ENCODE measurements around the gene CST9.
A peak's percentile ranks its signal among the peaks of the same experiment; 100 is the strongest.

CST9 gene

GRCh38 chr20:23605867-23606651 is at the start of gene CST9:
TSS of gene CST9 (minus strand) at chr20:23605917. CDS start at chr20:23605864, 53 bp downstream.
- H3K4me3 ChIP-seq (ENCODE audit: low read depth in 1 of 2, low read length in 2 of 2) = no peak within 1 kb of the TSS
- H3K27me3 ChIP-seq (ENCODE audit: control insufficient read depth in 1 of 2, insufficient read depth in 2 of 2, low read length in 2 of 2) = no peaks in the 10 kb centered on the region
- H3K4me1 ChIP-seq (ENCODE audit: insufficient read depth, low read length) = no peaks in the 10 kb centered on the region
- no peaks in the 10 kb centered on the region for H3K36me3 ChIP-seq (ENCODE audit: insufficient read depth, low read length)
- H3K27ac ChIP-seq (ENCODE audit: low read depth, low read length) = no peak within 1 kb of the TSS
- no peaks in the 10 kb centered on the region for H3K9me3 ChIP-seq (ENCODE audit: low read length)
- H3K9ac ChIP-seq (ENCODE audit: low read length) = no peak within 1 kb of the TSS

GRCh38 chr20:23654717-23655116 is 49.0 kb upstream of the CST9 start:
- no peak overlapping the region for H3K9ac ChIP-seq (ENCODE audit: low read length)

GRCh38 chr20:23654000-23654399 is 48.3 kb upstream of the CST9 start:
- Histone ChIP-seq H3K27me3 (ENCODE audit: control insufficient read depth in 1 of 2, insufficient read depth in 2 of 2, low read length in 2 of 2) (no peaks in the 10 kb centered on the region), H3K4me1 (ENCODE audit: insufficient read depth, low read length) (peaks cover 21% of the 10 kb centered on the region), H3K36me3 (ENCODE audit: insufficient read depth, low read length) (no peaks in the 10 kb centered on the region), H3K27ac (ENCODE audit: low read depth, low read length) (no peak overlapping the region), H3K9me3 (ENCODE audit: low read length) (no peaks in the 10 kb centered on the region), H3K4me3 (ENCODE audit: low read depth in 1 of 2, low read length in 2 of 2) (no peak overlapping the region), H3K9ac (ENCODE audit: low read length) (no peak overlapping the region)

More at GRCh38 chr20:23654717-23655116, 49.0 kb upstream of the CST9 start:
- no peaks in the 10 kb centered on the region for H3K9me3 ChIP-seq (ENCODE audit: low read length)
- H3K36me3 ChIP-seq (ENCODE audit: insufficient read depth, low read length) = no peaks in the 10 kb centered on the region
- H3K4me3 ChIP-seq (ENCODE audit: low read depth in 1 of 2, low read length in 2 of 2) = no peak overlapping the region
- H3K27me3 ChIP-seq (ENCODE audit: control insufficient read depth in 1 of 2, insufficient read depth in 2 of 2, low read length in 2 of 2) = no peaks in the 10 kb centered on the region
- H3K27ac ChIP-seq (ENCODE audit: low read depth, low read length) = peak overlapping the region; percentile 7
- H3K4me1 ChIP-seq (ENCODE audit: insufficient read depth, low read length) = peaks cover 21% of the 10 kb centered on the region

- H3K9me3 ChIP-seq (ENCODE audit: low read length) = no peaks in the 10 kb centered on the region
- no peaks in the 10 kb centered on the region for H3K27me3 ChIP-seq (ENCODE audit: control insufficient read depth in 1 of 2, insufficient read depth in 2 of 2, low read length in 2 of 2)
- no peak overlapping the region for H3K27ac ChIP-seq (ENCODE audit: low read depth, low read length)
- no peak overlapping the region for H3K4me3 ChIP-seq (ENCODE audit: low read depth in 1 of 2, low read length in 2 of 2)
- H3K36me3 ChIP-seq (ENCODE audit: insufficient read depth, low read length) = no peaks in the 10 kb centered on the region
- peaks cover 21% of the 10 kb centered on the region for H3K4me1 ChIP-seq (ENCODE audit: insufficient read depth, low read length)
- H3K9ac ChIP-seq (ENCODE audit: low read length) = no peak overlapping the region
These were observed 47.8 kb upstream of the CST9 start for GRCh38 chr20:23653400-23653938.

- H3K9me3 ChIP-seq (ENCODE audit: low read length) = no peaks in the 10 kb centered on the region
- no peak overlapping the region for H3K27ac ChIP-seq (ENCODE audit: low read depth, low read length)
- no peak overlapping the region for H3K4me3 ChIP-seq (ENCODE audit: low read depth in 1 of 2, low read length in 2 of 2)
- no peaks in the 10 kb centered on the region for H3K27me3 ChIP-seq (ENCODE audit: control insufficient read depth in 1 of 2, insufficient read depth in 2 of 2, low read length in 2 of 2)
- H3K4me1 ChIP-seq (ENCODE audit: insufficient read depth, low read length) = peaks cover 21% of the 10 kb centered on the region
- no peak overlapping the region for H3K9ac ChIP-seq (ENCODE audit: low read length)
- no peaks in the 10 kb centered on the region for H3K36me3 ChIP-seq (ENCODE audit: insufficient read depth, low read length)
These were observed 47.2 kb upstream of the CST9 start for GRCh38 chr20:23652926-23653325.

GRCh38 chr20:23652371-23652770 is 46.7 kb upstream of the CST9 start:
- Histone ChIP-seq H3K36me3 (ENCODE audit: insufficient read depth, low read length) (no peaks in the 10 kb centered on the region), H3K27me3 (ENCODE audit: control insufficient read depth in 1 of 2, insufficient read depth in 2 of 2, low read length in 2 of 2) (no peaks in the 10 kb centered on the region), H3K4me3 (ENCODE audit: low read depth in 1 of 2, low read length in 2 of 2) (no peak overlapping the region), H3K9ac (ENCODE audit: low read length) (no peak overlapping the region), H3K9me3 (ENCODE audit: low read length) (no peaks in the 10 kb centered on the region), H3K27ac (ENCODE audit: low read depth, low read length) (no peak overlapping the region), H3K4me1 (ENCODE audit: insufficient read depth, low read length) (peaks cover 21% of the 10 kb centered on the region)

GRCh38 chr20:23651117-23651516 is 45.4 kb upstream of the CST9 start:
- Histone ChIP-seq H3K27me3 (ENCODE audit: control insufficient read depth in 1 of 2, insufficient read depth in 2 of 2, low read length in 2 of 2) (no peaks in the 10 kb centered on the region), H3K4me3 (ENCODE audit: low read depth in 1 of 2, low read length in 2 of 2) (no peak overlapping the region), H3K4me1 (ENCODE audit: insufficient read depth, low read length) (peaks cover 21% of the 10 kb centered on the region), H3K9me3 (ENCODE audit: low read length) (no peaks in the 10 kb centered on the region), H3K27ac (ENCODE audit: low read depth, low read length) (no peak overlapping the region), H3K9ac (ENCODE audit: low read length) (no peak overlapping the region), H3K36me3 (ENCODE audit: insufficient read depth, low read length) (no peaks in the 10 kb centered on the region)

- no peaks in the 10 kb centered on the region for H3K36me3 ChIP-seq (ENCODE audit: insufficient read depth, low read length)
- H3K4me1 ChIP-seq (ENCODE audit: insufficient read depth, low read length) = peaks cover 20% of the 10 kb centered on the region
- H3K27ac ChIP-seq (ENCODE audit: low read depth, low read length) = no peak overlapping the region
- no peaks in the 10 kb centered on the region for H3K9me3 ChIP-seq (ENCODE audit: low read length)
- H3K4me3 ChIP-seq (ENCODE audit: low read depth in 1 of 2, low read length in 2 of 2) = no peak overlapping the region
- no peak overlapping the region for H3K9ac ChIP-seq (ENCODE audit: low read length)
- H3K27me3 ChIP-seq (ENCODE audit: control insufficient read depth in 1 of 2, insufficient read depth in 2 of 2, low read length in 2 of 2) = no peaks in the 10 kb centered on the region
These were observed 44.2 kb upstream of the CST9 start for GRCh38 chr20:23649830-23650417.

GRCh38 chr20:23649242-23649641 is 43.5 kb upstream of the CST9 start:
- Histone ChIP-seq H3K9ac (ENCODE audit: low read length) (no peak overlapping the region), H3K36me3 (ENCODE audit: insufficient read depth, low read length) (no peaks in the 10 kb centered on the region)

GRCh38 chr20:23647346-23647745 is 41.6 kb upstream of the CST9 start:
- Histone ChIP-seq H3K4me3 (ENCODE audit: low read depth in 1 of 2, low read length in 2 of 2) (no peak overlapping the region), H3K36me3 (ENCODE audit: insufficient read depth, low read length) (no peaks in the 10 kb centered on the region), H3K27me3 (ENCODE audit: control insufficient read depth in 1 of 2, insufficient read depth in 2 of 2, low read length in 2 of 2) (no peaks in the 10 kb centered on the region)

More at GRCh38 chr20:23649242-23649641, 43.5 kb upstream of the CST9 start:
- H3K4me3 ChIP-seq (ENCODE audit: low read depth in 1 of 2, low read length in 2 of 2) = no peak overlapping the region
- H3K27me3 ChIP-seq (ENCODE audit: control insufficient read depth in 1 of 2, insufficient read depth in 2 of 2, low read length in 2 of 2) = no peaks in the 10 kb centered on the region
- peaks cover 14% of the 10 kb centered on the region for H3K4me1 ChIP-seq (ENCODE audit: insufficient read depth, low read length)
- H3K27ac ChIP-seq (ENCODE audit: low read depth, low read length) = no peak overlapping the region
- no peaks in the 10 kb centered on the region for H3K9me3 ChIP-seq (ENCODE audit: low read length)

GRCh38 chr20:23646106-23646873 is 40.6 kb upstream of the CST9 start:
- Histone ChIP-seq H3K9ac (ENCODE audit: low read length) (no peak overlapping the region), H3K27ac (ENCODE audit: low read depth, low read length) (no peak overlapping the region), H3K4me3 (ENCODE audit: low read depth in 1 of 2, low read length in 2 of 2) (no peak overlapping the region), H3K4me1 (ENCODE audit: insufficient read depth, low read length) (peaks cover 11% of the 10 kb centered on the region), H3K27me3 (ENCODE audit: control insufficient read depth in 1 of 2, insufficient read depth in 2 of 2, low read length in 2 of 2) (no peaks in the 10 kb centered on the region), H3K9me3 (ENCODE audit: low read length) (no peaks in the 10 kb centered on the region), H3K36me3 (ENCODE audit: insufficient read depth, low read length) (no peaks in the 10 kb centered on the region)

More at GRCh38 chr20:23647346-23647745, 41.6 kb upstream of the CST9 start:
- Histone ChIP-seq H3K9ac (ENCODE audit: low read length) (no peak overlapping the region), H3K9me3 (ENCODE audit: low read length) (no peaks in the 10 kb centered on the region), H3K27ac (ENCODE audit: low read depth, low read length) (no peak overlapping the region), H3K4me1 (ENCODE audit: insufficient read depth, low read length) (peaks cover 5% of the 10 kb centered on the region)

Data from muscle layer of colon (tissue), 2 donors.